HL-60/S4 treated with phorbol 12-myristate 13-acetate at 8.2 ng/mL for 4 days and 3 days (cell line): Measurements from ENCODE around the gene EXOC3L4.
"Not testable (repeated sequence)": the region's sequence is repeated elsewhere in the genome, so short reads cannot be mapped to it uniquely, and the experiment has no call there.

Experiments
- in situ Hi-C: fragments of 300-500 bp; cut with MboI; formaldehyde crosslinking; loops from 2 replicates; pipeline ENCODE4 v1.15.0; 2022; ENCODE audit warnings: low sequenced_read_pairs

EXOC3L4 gene

GRCh38 chr14:103118018-103118662 lies 23.6 kb downstream of the EXOC3L4 start:
- in situ Hi-C loops = no loop called here

- in situ Hi-C loops = no loop called here
Measured at GRCh38 chr14:103118663-103119404, 24.3 kb downstream of the EXOC3L4 start.

GRCh38 chr14:103119527-103119926 lies 25.0 kb downstream of the EXOC3L4 start:
- in situ Hi-C loops = not testable (repeated sequence)

GRCh38 chr14:103121121-103121845 lies 26.8 kb downstream of the EXOC3L4 start:
- in situ Hi-C loops = no loop called here

- in situ Hi-C loops = no loop called here
Measured at GRCh38 chr14:103121846-103122584, 27.5 kb downstream of the EXOC3L4 start.

- in situ Hi-C loops = no loop called here
Measured at GRCh38 chr14:103122585-103122946, 28.0 kb downstream of the EXOC3L4 start.

- in situ Hi-C loops = no loop called here
Measured at GRCh38 chr14:103122947-103123633, 28.6 kb downstream of the EXOC3L4 start, which contains the start of gene TNFAIP2. TNFAIP2 (plus strand) TSS chr14:103123461; CDS start chr14:103126458, 2,997 bp downstream.

GRCh38 chr14:103123634-103124500 lies 29.3 kb downstream of the EXOC3L4 start:
- in situ Hi-C loops = no loop called here

GRCh38 chr14:103124501-103125001 lies 30.0 kb downstream of the EXOC3L4 start:
- in situ Hi-C loops = no loop called here

GRCh38 chr14:103125098-103126070 lies 30.9 kb downstream of the EXOC3L4 start:
- in situ Hi-C loops = no loop called here

GRCh38 chr14:103126088-103126872 lies 31.8 kb downstream of the EXOC3L4 start:
- in situ Hi-C loops = no loop called here

GRCh38 chr14:103126873-103127304 lies 32.4 kb downstream of the EXOC3L4 start:
- in situ Hi-C loops = no loop called here

GRCh38 chr14:103127356-103127755 lies 32.8 kb downstream of the EXOC3L4 start:
- in situ Hi-C loops = no loop called here

- in situ Hi-C loops = no loop called here
Measured at GRCh38 chr14:103127861-103128598, 33.5 kb downstream of the EXOC3L4 start.

GRCh38 chr14:103128631-103129300 lies 34.2 kb downstream of the EXOC3L4 start:
- in situ Hi-C loops = no loop called here
